ENCODE measurements around the gene GALNT17.
"Not testable (repeated sequence)": the region's sequence is repeated elsewhere in the genome, so short reads cannot be mapped to it uniquely, and the experiment has no call there.

The GALNT17 gene

GRCh38 chr7:71171476-71171875 is 39.5 kb downstream of the GALNT17 start:
- no peak for DNase-seq

DNA sequence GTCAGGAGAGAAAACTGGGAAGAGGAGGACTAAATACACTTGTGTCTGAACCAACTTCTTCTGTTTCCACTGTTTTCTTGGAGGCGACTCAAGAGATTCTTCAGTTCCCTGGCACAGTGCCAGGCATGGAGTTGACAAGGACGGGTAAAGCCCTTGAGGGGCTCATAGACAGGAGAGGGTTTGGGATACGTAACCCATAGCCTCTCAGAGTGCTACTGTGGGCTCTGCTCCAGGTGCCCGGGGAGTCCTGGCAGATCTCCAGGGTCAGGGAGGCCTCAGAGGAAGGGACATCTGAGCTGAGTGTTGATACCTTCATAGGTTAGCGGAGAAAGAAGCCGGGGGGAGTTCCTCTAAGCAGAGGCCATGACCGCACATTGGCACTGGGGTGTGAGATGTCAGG is 42.0 kb downstream of the GALNT17 start:
- no peak for DNase-seq

DNA sequence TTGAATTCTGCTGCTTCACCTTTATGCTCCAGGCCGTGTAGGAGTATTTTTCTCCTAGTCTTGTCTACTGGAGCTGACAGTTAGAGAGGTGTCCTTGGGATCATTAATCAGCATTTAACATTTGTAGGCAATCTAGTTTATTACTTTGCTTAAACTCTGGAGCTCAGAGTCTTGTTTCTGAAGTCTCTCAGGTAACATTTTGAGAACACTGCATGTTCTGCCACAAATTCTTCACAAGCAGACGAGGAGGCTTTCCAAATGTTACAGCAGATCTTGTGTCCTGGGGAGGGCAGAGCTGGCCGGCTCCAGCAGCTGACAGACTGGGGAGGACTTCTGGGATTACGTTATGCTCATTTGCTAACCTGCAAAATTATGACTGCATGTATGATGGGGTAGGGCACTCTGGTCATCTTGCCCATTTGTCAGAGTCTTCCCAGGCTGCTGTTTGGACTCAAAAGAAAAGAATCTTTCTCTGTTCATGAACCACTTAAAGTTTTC is 50.5 kb downstream of the GALNT17 start:
- no peak for DNase-seq

DNA sequence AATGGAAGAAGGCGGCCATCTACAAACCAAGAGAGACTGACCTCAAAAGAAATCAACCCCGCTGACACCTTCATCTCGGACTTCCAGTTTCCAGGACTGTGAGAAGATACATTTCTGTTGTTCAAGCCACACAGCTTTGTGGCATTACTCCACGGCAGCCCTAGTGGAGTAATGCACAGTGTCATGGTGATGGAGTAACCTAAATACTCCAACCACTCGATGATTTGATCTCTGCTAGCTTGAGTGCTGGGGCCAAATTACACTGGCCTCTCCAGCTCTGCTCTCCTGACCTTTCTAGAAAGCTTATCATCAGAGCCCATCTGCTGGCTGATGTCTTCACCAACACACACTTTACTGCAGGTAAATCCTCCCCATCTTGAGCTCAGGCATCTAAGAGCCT is 52.2 kb downstream of the GALNT17 start:
- no peak for DNase-seq

DNA sequence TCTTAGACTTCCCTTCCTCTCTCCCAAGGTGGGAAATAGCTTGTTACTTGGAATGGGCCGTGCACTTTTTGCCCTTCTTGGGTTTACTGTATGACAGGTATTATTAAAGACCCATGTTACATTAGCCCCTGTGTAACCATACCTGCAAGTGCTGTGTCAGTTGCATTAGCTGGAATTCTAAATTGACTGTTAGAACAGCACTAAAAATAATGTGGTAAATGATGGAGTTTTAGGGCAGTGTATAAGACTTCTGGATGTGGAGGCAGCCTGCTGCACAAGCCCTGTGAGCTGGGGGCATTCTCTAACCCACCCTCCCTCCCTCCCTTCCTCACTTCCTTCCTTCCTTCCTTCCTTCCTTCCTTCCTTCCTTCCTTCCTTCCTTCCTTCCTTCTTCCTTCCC is 52.7 kb downstream of the GALNT17 start:
- DNase-seq: no peak

DNA sequence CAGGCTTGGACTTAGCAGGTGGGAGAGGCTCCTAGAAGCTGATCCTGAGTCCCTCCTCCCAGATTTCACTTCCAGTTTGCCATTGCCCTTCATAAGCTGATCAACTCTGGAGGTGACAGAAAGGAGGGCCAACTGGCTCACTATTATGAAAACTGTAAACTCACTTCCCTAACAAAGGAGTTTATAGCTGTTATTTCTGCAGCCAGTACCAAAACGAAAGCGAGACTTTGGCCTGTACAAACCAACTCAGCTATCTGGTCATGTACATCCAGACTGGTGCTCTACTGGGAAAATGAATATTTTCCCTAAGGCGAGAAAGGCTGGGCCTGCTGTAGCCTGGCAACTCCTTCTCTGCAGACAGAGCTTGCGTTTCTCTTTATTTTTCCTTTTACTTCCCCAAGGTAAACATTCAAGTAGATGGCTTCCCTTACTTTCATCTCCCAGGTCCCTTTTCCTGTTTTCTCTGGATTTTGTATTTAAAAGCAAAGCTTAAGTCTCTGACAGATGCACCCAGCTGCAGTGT is 54.7 kb downstream of the GALNT17 start:
- no peak for DNase-seq

GRCh38 chr7:71191771-71192170 is 59.8 kb downstream of the GALNT17 start:
- no peak for DNase-seq

- no peak for DNase-seq
Observed at GRCh38 chr7:71193099-71193810, 61.3 kb downstream of the GALNT17 start.

DNA sequence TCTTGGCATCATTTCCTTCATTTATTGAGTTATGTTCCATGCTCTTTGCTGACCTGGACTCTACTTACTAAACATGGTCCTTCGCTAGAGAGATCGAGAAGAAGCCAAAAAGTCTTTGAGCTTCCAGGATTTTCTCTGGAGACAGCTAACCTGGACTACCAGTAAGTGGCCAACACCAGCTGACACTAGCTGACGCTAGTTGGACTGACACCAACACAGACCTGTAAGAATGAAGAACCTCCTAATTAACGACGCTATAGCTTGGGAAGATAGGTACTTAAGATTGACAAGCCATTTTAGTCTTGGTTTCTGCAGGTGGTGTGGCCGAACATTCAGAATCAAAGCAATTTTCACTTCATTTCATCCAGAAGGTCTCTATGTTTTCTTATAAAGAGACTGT is 66.4 kb downstream of the GALNT17 start:
- DNase-seq: no peak

DNA sequence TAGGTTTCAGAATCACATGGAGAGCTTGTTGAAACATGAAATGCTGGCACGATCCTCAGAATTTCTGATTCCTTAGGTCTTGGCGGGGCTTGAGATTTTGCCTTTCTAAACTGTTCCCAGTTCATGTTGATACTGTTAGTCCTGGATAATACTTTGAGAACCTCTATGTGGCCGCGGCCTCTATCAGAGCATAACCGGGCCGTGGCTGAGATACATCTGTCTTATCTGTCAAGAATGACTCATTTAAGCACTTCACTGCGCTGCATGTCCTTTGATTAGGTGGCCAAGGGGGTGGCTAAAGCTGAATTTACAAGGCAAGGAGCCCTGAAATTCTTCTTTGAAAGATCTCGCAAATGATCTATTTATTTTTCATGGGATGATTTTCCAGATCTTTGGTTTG is 66.9 kb downstream of the GALNT17 start:
- no peak for DNase-seq

DNA sequence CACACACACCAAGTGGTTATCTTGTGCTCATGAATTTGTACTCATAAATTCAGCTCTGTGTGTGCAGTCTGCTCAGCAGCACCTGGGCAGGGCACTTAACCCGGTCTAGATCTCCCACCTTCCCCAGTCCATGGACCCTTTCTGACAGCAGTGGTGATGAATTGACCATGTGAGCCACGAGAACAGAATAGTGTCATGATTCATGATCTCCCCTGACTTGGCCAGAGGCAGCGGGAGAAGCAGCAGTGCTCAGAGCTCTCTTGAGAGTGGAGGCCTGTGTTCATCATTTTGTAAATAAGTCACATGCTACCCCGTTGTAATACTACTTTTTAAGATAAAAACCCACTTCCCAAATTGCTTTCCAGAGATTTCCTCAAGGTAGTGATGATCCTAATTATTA is 74.2 kb downstream of the GALNT17 start:
- no peak for DNase-seq

GRCh38 chr7:71208881-71209280 is 76.9 kb downstream of the GALNT17 start:
- no peak for DNase-seq

- not testable (repeated sequence) for DNase-seq
Observed at GRCh38 chr7:71209484-71209883, 77.5 kb downstream of the GALNT17 start.

GRCh38 chr7:71210220-71210619 is 78.3 kb downstream of the GALNT17 start:
- DNase-seq: no peak

- not testable (repeated sequence) for DNase-seq
Observed at GRCh38 chr7:71212433-71212832, 80.5 kb downstream of the GALNT17 start.

- DNase-seq: no peak
Observed at GRCh38 chr7:71216211-71216610, 84.3 kb downstream of the GALNT17 start.

GRCh38 chr7:71220210-71220695 is 88.3 kb downstream of the GALNT17 start:
- no peak for DNase-seq

GRCh38 chr7:71221049-71221448 is 89.1 kb downstream of the GALNT17 start:
- DNase-seq: no peak

GRCh38 chr7:71221549-71221948 is 89.6 kb downstream of the GALNT17 start:
- no peak for DNase-seq

DNA sequence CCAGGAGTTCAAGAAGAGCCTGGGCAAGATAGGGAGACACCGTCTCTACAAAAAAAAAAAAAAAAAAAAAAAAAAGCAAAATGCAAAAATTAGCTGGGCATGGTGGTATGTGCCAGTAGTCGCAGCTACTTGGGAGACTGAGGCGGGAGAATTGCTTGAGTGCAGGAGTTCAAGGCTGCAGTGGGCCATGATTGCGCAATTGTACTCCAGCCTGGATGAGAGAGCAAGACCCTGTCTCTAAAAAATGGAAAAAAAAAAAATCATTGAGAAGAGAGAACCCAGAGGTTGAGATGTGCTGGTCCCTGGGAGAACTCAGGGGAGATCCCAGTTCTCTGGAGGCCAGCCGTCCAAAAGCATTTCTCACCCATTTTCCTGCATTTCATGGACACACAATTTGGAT is 95.2 kb downstream of the GALNT17 start:
- no peak for DNase-seq

GRCh38 chr7:71229148-71229547 is 97.2 kb downstream of the GALNT17 start:
- no peak for DNase-seq

- DNase-seq: no peak
Observed at GRCh38 chr7:71229699-71230098, 97.8 kb downstream of the GALNT17 start.

DNA sequence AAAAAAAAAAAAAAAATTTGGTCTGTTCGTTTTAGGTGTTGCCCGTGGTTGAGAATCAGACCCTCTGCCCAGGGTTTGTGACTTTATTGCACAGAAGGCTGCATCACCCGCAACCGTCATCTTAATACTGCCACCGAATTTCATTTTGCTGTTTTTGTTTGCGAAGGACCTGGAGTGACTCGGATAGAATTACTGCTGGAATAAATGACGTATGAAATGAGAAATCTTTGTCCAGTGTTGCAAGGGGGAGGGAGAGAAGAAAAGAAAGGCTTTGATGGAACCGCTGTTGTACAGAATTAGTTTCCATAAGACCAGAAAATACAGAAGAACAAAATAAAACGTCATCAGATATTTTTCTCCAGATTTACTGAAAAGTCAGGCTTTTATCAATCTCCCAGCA is 103.3 kb downstream of the GALNT17 start:
- no peak for DNase-seq

DNA sequence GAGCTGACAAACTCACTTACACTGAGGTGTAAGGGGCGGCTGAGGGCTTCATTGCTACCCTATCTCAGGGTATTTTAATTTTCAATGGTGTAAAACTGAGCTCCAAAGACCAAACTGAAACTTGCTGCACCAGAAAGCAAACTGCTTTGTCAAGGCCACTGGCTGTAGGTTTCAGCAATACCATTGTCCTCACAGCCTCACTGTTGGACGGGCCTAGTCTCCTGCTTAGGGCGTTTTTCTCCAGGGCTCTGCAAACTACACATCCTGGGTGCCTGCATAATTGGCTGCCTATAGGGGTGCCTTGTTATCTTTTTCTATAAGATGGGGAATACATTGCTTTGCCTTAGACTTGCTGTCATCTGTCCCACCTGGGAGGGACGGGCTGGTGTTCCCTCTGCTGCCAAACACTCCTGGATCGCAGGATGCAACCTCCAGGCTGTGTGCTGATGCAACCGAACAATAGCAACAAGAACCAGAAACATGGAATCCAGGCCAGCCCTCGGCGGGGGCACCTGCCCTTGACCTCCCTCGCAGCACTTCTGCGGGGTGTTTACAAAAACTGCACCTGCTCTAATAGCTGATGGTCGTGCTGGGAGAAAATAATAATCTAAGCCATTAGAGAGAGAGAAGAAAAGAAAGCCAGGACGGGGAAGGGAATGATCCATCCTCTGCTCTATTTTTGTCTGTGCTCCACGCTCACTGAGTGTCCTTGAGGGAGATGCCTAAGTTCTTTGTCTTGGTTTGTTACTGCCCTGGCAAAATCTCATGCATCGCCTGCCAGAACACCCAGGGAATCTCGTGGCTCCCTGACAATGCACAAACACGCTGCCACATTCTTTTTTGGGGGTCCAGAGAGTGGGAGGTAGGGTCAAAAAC is 104.5 kb downstream of the GALNT17 start:
- DNase-seq: no peak
